NCI-H524 treated with DMSO at 0.1 percent for 48 hours (cell line): ENCODE data around the gene BASP1.
"Not testable (repeated sequence)": the region's sequence is repeated elsewhere in the genome, so short reads cannot be mapped to it uniquely, and the experiment has no call there.

Experiments
- DNase-seq: peaks from one replicate; lab custom pipeline; 2025; lab: John Stamatoyannopoulos, UW

BASP1 gene

DNA sequence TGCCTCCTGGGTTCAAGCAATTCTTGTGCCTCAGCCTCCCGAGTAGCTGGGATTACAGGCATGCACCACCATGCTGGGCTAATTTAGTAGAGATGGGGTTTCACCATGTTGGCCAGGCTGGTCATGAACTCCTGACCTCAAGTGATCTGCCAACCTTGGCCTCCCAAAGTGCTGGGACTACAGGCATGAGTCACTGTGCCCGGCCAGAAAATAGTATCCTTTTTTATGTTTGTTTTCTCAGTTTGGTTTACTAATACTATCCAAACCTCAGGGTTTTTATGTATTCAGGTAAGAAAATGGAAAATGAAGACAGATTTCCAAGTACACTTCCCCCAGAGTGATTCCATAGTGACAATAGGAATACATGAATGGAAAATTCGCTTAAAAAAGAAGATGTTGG is 101.7 kb downstream of the BASP1 start:
- not testable (repeated sequence) for DNase-seq

DNA sequence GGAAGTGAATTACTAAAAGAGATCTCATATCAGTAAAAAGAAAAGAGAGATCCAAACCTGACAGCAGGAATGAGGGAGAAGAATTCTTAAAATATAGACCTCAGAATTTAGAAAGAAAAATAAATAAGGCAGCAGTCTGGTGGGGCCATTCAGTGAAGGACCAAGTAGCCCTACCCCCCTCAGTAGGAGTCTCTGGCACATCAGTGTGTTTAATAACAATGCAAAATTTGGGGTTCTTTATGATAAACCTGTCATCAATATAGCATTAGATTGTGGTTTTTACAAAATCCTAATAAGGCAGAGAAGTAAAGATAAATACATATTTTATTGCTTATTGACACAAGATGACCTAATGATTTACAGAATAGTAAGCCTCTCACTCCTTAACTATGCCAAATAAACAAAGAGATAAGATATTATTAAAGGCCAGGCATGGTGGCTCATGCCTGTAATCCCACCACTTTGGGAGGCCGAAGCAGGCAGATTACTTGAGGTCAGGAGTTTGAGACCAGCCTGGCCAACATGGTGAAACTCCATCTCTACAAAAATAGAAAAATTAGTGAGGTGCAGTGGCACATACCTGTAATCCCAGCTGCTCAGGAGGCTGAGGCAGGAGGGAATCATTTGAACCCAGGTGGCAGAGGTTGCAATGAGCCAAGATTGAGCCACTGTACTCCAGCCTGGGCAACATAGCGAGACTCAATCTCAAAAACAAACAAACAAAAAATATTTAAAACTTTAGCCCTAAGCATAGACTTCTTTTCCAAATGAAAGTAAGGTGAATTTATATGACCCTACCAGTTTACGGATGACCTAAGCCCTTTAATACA is 108.6 kb downstream of the BASP1 start:
- DNase-seq, result no peak
